Activated B cell treated with CpG ODN at 0.5 μM for 24 hours (primary cell): ENCODE results near the gene TMEM38B. TPM values are rescaled to one million over a fixed set of nuclear protein-coding genes. Genes with fewer than 3 reads are reported as not detected.

ENCODE experiments used
- ATAC-seq: fragments of 200-7000 bp; cut with Tn5 transposase; one replicate; pipeline ENCODE4 v1.10.0; 2021; ENCODE audit warnings: low read depth, mild to moderate bottlenecking, moderate library complexity
- CTCF ChIA-PET: fragments of 350-600 bp; sonication (Branson Sonifier 250); formaldehyde crosslinking; loops from one replicate; lab custom pipeline; 2021; ENCODE audit warnings: antibody characterized with exemption; lab: Charles Lee
- POLR2A ChIA-PET: fragments of 350-600 bp; sonication (Branson Sonifier 250); formaldehyde crosslinking; loops from one replicate; lab custom pipeline; 2021; ENCODE audit warnings: antibody characterized with exemption; lab: Charles Lee
- DNase-seq: peaks from one replicate; pipeline ENCODE4 v3.0.0; 2022
- H3K27ac Mint-ChIP-seq: one replicate; pipeline ENCODE4 v1.8.0; 2020; ENCODE audit warnings: mixed read lengths
- H3K27me3 Mint-ChIP-seq: one replicate; pipeline ENCODE4 v1.8.0; 2021; ENCODE audit warnings: mixed read lengths
- H3K36me3 Mint-ChIP-seq: one replicate; pipeline ENCODE4 v1.8.0; 2021; ENCODE audit warnings: low read depth, mixed read lengths
- H3K4me1 Mint-ChIP-seq: one replicate; pipeline ENCODE4 v1.8.0; 2021; ENCODE audit warnings: mixed read lengths
- H3K4me3 Mint-ChIP-seq: one replicate; pipeline ENCODE4 v1.8.0; 2020; ENCODE audit warnings: mild to moderate bottlenecking, mixed read lengths
- H3K9me3 Mint-ChIP-seq: one replicate; pipeline ENCODE4 v1.8.0; 2020; ENCODE audit warnings: mixed read lengths
- intact Hi-C: fragments of 100-400 bp; cut with micrococcal nuclease; formaldehyde crosslinking; loops from one replicate; pipeline ENCODE4 v1.15.1; 2024
- total RNA-seq: library from RNA; stranded (reverse); gene quantifications from 2 replicates; pipeline ENCODE4 v1.2.3, GENCODE V29; 2022
- TF ChIP-seq, protein P1 (sequence below): fragments of 200-600 bp; IDR thresholded peaks from one replicate; pipeline ENCODE4 v1.8.0; 2022; ENCODE audit warnings: antibody characterized with exemption, mild to moderate bottlenecking

TMEM38B gene
- total RNA-seq, 1 donor from 2014 or later = 12.7 TPM

DNA sequence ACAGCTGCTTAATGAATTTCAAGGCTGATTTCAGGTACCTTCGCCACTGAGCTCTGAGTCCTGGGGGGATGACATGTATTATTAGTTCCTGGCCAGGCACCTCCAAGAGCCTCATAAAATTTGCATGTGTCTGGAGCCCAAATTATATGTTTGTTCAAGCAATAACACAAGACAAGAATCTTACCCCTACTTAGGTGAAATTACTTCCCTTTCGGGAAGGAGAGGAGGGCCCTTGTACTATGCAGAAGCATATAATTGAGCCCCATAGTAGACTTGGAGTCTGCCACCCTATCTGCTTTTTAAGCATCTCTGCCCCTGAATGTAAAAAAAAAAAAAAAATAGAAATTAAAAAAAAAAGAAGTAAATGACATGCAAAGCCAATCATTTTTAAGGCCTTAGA is 13.0 kb upstream of the TMEM38B start:
- H3K4me3 Mint-ChIP-seq = no peak overlapping the region
- H3K9me3 Mint-ChIP-seq = no peaks in the 10 kb centered on the region
- intact Hi-C loops = no loop called here
- H3K27ac Mint-ChIP-seq = no peak overlapping the region
- no peaks in the 10 kb centered on the region for H3K36me3 Mint-ChIP-seq
- H3K4me1 Mint-ChIP-seq = no peaks in the 10 kb centered on the region
- POLR2A ChIA-PET = no interaction called here
- no peaks in the 10 kb centered on the region for H3K27me3 Mint-ChIP-seq
- TF ChIP-seq, protein P1, sequence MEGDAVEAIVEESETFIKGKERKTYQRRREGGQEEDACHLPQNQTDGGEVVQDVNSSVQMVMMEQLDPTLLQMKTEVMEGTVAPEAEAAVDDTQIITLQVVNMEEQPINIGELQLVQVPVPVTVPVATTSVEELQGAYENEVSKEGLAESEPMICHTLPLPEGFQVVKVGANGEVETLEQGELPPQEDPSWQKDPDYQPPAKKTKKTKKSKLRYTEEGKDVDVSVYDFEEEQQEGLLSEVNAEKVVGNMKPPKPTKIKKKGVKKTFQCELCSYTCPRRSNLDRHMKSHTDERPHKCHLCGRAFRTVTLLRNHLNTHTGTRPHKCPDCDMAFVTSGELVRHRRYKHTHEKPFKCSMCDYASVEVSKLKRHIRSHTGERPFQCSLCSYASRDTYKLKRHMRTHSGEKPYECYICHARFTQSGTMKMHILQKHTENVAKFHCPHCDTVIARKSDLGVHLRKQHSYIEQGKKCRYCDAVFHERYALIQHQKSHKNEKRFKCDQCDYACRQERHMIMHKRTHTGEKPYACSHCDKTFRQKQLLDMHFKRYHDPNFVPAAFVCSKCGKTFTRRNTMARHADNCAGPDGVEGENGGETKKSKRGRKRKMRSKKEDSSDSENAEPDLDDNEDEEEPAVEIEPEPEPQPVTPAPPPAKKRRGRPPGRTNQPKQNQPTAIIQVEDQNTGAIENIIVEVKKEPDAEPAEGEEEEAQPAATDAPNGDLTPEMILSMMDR = no peak
- CTCF ChIA-PET = no interaction called here
- ATAC-seq = no peak
- DNase-seq = no peak

DNA sequence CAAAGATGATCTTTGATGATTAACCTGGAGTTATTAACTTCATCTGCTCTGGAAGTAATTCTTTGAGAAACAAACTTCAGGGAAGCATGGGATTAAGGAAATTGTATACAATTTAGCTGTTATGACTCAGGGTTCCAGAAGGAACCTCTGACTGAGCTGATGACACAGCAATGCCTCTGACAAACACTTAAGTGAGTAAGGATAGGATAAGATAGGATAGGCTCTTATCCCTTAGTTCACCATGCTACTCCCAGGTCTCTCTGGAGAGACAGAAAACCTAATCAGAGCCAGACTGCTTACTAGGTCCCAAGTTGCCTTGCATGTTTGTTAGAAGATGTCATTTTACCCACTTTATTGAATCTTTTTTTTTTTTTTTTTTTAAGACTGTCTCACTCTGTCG is 12.6 kb upstream of the TMEM38B start:
- DNase-seq (no peak), ATAC-seq (no peak)
- CTCF ChIA-PET = no interaction called here
- no peaks in the 10 kb centered on the region for H3K4me1 Mint-ChIP-seq
- POLR2A ChIA-PET = no interaction called here
- no peak overlapping the region for H3K4me3 Mint-ChIP-seq
- no peak overlapping the region for H3K27ac Mint-ChIP-seq
- intact Hi-C loops = no loop called here
- no peaks in the 10 kb centered on the region for H3K9me3 Mint-ChIP-seq
- H3K36me3 Mint-ChIP-seq = no peaks in the 10 kb centered on the region
- TF ChIP-seq, protein P1 = no peak
- H3K27me3 Mint-ChIP-seq = no peaks in the 10 kb centered on the region

DNA sequence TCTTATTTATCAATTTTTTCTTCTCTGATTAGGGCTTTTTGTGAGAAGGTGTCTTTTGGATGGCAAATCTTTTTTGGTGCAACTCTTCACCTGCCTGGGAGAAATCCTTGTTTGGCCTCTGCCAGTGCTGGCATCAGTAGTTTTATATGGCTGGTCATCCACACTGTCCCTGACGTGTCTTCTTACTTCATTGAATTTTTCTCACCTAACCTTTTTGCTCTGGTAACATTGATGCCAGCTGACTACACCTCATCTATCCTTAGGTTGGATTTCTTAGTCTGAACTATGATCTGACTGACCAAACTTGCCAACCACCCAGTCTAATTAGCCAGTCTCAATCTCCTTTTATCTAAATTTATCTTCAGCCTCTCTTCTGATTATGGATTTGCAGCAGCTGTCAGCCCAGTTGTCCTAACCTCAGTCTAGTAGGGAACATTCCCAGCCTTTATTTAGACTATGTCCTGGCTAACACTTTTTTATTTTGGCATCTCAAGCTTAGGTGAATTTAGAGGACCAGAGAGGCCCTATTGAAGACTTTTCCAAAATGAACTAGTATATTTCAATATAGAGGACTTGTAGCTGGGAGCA is 10.6 kb upstream of the TMEM38B start:
- DNase-seq (no peak), ATAC-seq (no peak)
- POLR2A ChIA-PET = no interaction called here
- intact Hi-C loops = no loop called here
- CTCF ChIA-PET = no interaction called here
- H3K27ac Mint-ChIP-seq = no peak overlapping the region
- H3K4me3 Mint-ChIP-seq = no peak overlapping the region
- H3K4me1 Mint-ChIP-seq = no peaks in the 10 kb centered on the region
- no peaks in the 10 kb centered on the region for H3K27me3 Mint-ChIP-seq
- H3K9me3 Mint-ChIP-seq = no peaks in the 10 kb centered on the region
- no peaks in the 10 kb centered on the region for H3K36me3 Mint-ChIP-seq
- TF ChIP-seq, protein P1 = no peak

DNA sequence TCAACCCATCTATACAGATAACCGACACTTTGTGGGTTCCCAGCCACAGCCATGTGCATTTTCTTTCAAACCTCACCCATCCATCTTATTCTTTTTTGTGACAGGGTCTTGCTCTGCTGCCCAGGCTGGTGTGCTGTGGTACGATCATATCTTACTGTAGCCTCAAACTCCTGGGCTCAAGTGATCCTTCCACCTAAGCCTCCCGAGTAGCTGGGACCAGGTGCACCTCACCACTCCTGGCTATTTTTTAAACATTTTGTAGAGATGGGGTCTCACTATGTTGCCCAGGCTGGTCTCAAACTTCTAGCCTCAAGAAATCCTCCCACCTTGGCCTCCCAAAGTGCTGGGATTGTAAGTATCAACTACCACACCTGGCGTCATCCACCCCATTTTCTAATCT is 7.4 kb upstream of the TMEM38B start:
- H3K9me3 Mint-ChIP-seq = no peaks in the 10 kb centered on the region
- H3K27ac Mint-ChIP-seq = no peak overlapping the region
- no peak overlapping the region for H3K4me3 Mint-ChIP-seq
- POLR2A ChIA-PET = no interaction called here
- intact Hi-C loops = no loop called here
- TF ChIP-seq, protein P1 = no peak
- H3K36me3 Mint-ChIP-seq = no peaks in the 10 kb centered on the region
- DNase-seq = no peak
- ATAC-seq = no peak
- H3K4me1 Mint-ChIP-seq = no peaks in the 10 kb centered on the region
- H3K27me3 Mint-ChIP-seq = peaks cover 15% of the 10 kb centered on the region
- CTCF ChIA-PET = no interaction called here

DNA sequence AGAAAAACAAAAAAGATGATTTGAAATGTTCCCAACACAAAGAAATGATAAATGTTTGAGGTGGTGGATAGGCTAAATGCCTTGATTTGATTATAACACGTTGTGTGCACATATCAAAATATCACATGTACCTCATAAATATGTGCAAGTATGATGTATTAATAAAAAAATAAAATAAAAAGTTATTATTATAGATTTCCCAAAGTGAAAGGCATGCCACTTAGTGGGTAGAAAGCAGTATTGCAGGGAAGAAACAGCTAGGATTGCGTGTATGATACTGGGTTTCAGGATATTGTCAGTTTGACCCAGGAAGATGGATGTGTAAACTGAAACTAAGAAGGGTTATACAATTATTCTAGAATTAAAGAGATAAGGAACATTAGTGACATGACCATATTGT is 3.6 kb upstream of the TMEM38B start:
- no peak overlapping the region for H3K4me3 Mint-ChIP-seq
- peaks cover 21% of the 10 kb centered on the region for H3K27me3 Mint-ChIP-seq
- DNase-seq (no peak), ATAC-seq (no peak)
- TF ChIP-seq, protein P1 = no peak
- no peak overlapping the region for H3K27ac Mint-ChIP-seq
- H3K4me1 Mint-ChIP-seq = peaks cover 15% of the 10 kb centered on the region
- peaks cover 4% of the 10 kb centered on the region for H3K36me3 Mint-ChIP-seq
- H3K9me3 Mint-ChIP-seq = no peaks in the 10 kb centered on the region
- ChIA-PET POLR2A (no interaction called here), CTCF (no interaction called here)
- intact Hi-C loops = loop anchor here (5.0 to 10.0 kb wide), 3 partner anchors 763 to 1592 kb away; partner anchors contain the start of genes ABCA1 and RAD23B
